GM13976 (cell line): ENCODE results near the gene PDCD1.

Source experiments
- DNase-seq: peaks from one replicate; pipeline ENCODE4 v3.0.0; 2012; ENCODE audit warnings: low spot score
- in situ Hi-C: fragments of 300-500 bp; cut with MboI; formaldehyde crosslinking; loops from one replicate; pipeline ENCODE4 v1.12.0; 2022; ENCODE audit warnings: low sequenced_read_pairs, mixed read lengths, inconsistent platforms; ENCODE audit not compliant: unreplicated experiment
- TF ChIP-seq, protein P1 (sequence below): IDR thresholded peaks from 2 replicates; pipeline ENCODE4 v1.5.1; 2012; ENCODE audit warnings: borderline replicate concordance, mild to moderate bottlenecking; ENCODE audit not compliant: insufficient read depth; ENCODE audit errors: extremely low read depth, missing control alignments, control extremely low read depth

The PDCD1 gene

DNA sequence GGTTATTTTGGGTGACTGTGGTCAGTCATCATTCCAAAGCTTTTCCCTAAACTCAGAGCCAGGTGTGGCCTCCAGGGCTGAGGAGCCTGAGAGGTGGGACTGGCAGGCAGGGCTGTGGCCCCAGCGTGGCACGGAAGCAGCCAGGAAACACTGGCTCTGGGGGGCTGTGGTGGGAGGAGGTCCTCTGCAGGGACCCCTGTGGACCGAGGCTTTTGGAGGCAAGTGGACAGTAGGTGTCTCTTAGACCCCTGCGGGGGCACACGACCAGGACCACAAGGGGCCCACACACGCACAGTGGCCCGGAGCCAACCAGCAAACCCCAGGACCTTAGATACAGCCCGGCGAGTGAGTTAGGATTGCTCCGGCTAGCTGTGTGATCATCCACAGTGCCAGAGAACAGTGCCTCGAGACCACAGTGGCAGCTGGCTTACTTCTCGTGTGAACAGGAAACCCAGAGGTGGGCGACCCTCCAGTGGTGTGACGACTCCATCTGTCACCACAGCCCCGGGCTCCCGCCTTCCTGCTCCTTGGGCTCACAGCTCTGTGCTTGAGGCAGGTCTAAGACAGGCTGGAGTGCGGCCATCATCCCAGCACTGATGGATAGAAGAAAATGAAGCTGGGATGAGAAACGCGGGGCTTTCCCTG is 9.2 kb upstream of the PDCD1 start:
- TF ChIP-seq, protein P1, sequence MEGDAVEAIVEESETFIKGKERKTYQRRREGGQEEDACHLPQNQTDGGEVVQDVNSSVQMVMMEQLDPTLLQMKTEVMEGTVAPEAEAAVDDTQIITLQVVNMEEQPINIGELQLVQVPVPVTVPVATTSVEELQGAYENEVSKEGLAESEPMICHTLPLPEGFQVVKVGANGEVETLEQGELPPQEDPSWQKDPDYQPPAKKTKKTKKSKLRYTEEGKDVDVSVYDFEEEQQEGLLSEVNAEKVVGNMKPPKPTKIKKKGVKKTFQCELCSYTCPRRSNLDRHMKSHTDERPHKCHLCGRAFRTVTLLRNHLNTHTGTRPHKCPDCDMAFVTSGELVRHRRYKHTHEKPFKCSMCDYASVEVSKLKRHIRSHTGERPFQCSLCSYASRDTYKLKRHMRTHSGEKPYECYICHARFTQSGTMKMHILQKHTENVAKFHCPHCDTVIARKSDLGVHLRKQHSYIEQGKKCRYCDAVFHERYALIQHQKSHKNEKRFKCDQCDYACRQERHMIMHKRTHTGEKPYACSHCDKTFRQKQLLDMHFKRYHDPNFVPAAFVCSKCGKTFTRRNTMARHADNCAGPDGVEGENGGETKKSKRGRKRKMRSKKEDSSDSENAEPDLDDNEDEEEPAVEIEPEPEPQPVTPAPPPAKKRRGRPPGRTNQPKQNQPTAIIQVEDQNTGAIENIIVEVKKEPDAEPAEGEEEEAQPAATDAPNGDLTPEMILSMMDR, result no peak
- no peak for DNase-seq
- in situ Hi-C loops, result no loop called here

- TF ChIP-seq, protein P1, result no peak
- in situ Hi-C loops, result no loop called here
- no peak for DNase-seq
These were observed 8.3 kb upstream of the PDCD1 start for GRCh38 chr2:241866790-241867645.

DNA sequence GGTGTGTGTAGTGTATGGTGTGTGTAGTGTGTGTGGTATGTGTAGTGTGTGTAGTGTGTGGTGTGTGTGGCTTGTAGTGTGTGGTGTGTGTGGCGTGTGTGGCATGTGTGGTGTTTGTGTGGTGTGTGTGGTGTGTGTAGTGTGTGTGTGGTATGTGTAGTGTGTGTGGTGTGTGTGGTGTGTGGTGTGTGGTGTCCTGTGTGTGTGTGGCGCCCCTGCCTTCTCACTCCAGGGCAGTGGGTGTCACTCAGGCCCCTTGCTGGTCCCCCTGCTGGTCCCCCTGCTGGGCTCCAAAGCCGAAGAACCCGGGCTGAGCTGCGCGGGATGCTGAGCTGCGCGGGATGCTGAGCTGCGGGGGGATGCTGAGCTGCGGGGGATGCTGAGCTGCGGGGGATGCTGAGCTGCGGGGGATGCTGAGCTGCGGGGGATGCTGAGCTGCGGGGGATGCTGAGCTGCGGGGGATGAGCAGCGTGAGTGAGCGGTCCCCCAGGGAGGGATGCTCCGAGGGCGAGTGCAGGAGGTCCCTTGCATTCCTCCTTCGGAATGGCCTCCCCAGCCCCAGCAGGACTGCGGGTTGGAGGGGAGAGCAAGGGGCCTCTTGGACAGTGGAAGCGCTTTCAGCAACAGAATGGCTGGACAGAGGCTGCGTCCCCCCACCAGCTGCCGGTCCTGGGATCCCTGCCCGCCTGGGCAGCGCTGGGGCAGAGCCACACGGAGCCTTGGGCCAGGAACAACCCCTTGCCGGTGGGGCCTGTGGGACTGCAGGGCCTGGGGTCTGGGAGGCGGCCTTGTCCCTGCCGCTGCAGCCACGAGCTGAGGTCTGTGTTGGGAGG is 7.5 kb upstream of the PDCD1 start:
- in situ Hi-C loops, result no loop called here
- DNase-seq, result no peak
- TF ChIP-seq, protein P1, result no peak

GRCh38 chr2:241865416-241865956 is 6.8 kb upstream of the PDCD1 start:
- DNase-seq, result no peak
- TF ChIP-seq, protein P1, result no peak
- in situ Hi-C loops, result no loop called here

DNA sequence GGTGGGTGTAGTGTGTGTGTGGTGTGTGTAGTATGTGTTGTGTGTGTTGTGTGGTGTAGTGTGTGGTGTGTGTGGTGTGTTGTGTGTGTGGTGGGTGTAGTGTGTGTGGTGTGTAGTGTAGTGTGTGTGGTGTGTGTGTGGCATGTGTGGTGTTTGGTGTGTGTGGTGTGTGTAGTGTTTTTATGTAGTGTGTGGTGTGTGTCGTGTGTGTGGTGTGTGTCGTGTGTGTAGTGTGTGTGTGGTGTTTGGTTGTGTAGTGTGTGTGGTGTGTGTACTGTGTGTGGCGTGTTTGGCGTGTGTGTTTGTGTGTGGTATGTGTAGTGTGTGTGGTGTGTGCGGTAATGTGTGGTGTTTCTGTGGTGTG is 6.1 kb upstream of the PDCD1 start:
- no peak for DNase-seq
- in situ Hi-C loops, result no loop called here
- TF ChIP-seq, protein P1, result no peak
